GM10248 (cell line): ENCODE measurements around the gene TMEM259.

ENCODE experiments used
- CTCF ChIA-PET: fragments of 300-600 bp; sonication (Branson Sonifier 250); formaldehyde crosslinking; extraction: SDS; loops from one replicate; lab custom pipeline; 2021; ENCODE audit warnings: antibody characterized with exemption; lab: Yijun Ruan, JAX
- POLR2A ChIA-PET: fragments of 350-650 bp; sonication (Branson Sonifier 250); formaldehyde crosslinking; extraction: SDS; loops from one replicate; lab custom pipeline; 2020; ENCODE audit warnings: antibody characterized with exemption; lab: Yijun Ruan, JAX
- DNase-seq: peaks from one replicate; pipeline ENCODE4 v3.0.0; 2012; ENCODE audit errors: extremely low spot score
- TF ChIP-seq, protein P1 (sequence below): IDR thresholded peaks from 2 replicates; pipeline ENCODE4 v1.5.1; 2012; ENCODE audit warnings: mild to moderate bottlenecking, low read depth; ENCODE audit errors: extremely low read depth, missing control alignments, control extremely low read depth

The TMEM259 gene

DNA sequence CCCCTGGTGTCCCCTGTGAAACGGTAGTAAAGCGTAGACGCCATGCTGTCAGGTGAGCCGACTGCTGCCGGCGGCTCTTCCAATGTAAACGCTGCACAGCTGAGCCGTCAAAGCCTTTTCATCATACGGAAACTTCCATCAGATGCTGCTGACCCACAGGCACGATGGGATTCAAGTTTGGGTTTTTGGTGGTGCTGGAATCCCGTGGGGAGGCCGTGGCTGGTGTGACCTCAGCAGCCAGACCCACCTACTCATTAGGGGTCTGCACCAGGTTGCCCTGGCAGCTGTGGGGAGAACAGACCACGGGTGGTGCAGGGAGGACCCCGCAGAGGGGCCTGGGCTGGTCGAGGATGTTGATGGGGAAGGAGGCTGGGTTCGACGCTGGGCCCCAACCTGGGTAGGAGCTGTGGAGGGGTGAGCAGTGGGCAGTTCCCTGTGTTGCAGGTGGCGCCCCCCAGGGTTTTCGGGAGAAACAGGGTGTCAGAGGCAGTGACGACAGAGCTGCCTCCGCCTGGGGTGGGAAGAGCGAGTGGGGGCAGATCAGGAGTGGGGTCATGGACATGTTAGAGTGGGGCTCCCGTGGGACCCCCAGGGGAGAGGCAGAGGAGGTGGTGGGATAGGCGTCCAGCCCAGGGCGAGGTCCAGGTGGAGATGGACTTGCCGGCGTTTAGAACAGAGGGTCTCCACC, 14.1 kb downstream of the TMEM259 start:
- no peak for DNase-seq
- ChIA-PET CTCF (interaction anchor here (1.0 to 2.4 kb wide), 3 partner anchors 12 to 84 kb away, joined by 3 to 7 read pairs (median 3); no protein-coding TSS in a partner anchor), POLR2A (no interaction called here)
- TF ChIP-seq, protein P1, sequence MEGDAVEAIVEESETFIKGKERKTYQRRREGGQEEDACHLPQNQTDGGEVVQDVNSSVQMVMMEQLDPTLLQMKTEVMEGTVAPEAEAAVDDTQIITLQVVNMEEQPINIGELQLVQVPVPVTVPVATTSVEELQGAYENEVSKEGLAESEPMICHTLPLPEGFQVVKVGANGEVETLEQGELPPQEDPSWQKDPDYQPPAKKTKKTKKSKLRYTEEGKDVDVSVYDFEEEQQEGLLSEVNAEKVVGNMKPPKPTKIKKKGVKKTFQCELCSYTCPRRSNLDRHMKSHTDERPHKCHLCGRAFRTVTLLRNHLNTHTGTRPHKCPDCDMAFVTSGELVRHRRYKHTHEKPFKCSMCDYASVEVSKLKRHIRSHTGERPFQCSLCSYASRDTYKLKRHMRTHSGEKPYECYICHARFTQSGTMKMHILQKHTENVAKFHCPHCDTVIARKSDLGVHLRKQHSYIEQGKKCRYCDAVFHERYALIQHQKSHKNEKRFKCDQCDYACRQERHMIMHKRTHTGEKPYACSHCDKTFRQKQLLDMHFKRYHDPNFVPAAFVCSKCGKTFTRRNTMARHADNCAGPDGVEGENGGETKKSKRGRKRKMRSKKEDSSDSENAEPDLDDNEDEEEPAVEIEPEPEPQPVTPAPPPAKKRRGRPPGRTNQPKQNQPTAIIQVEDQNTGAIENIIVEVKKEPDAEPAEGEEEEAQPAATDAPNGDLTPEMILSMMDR = no peak

DNA sequence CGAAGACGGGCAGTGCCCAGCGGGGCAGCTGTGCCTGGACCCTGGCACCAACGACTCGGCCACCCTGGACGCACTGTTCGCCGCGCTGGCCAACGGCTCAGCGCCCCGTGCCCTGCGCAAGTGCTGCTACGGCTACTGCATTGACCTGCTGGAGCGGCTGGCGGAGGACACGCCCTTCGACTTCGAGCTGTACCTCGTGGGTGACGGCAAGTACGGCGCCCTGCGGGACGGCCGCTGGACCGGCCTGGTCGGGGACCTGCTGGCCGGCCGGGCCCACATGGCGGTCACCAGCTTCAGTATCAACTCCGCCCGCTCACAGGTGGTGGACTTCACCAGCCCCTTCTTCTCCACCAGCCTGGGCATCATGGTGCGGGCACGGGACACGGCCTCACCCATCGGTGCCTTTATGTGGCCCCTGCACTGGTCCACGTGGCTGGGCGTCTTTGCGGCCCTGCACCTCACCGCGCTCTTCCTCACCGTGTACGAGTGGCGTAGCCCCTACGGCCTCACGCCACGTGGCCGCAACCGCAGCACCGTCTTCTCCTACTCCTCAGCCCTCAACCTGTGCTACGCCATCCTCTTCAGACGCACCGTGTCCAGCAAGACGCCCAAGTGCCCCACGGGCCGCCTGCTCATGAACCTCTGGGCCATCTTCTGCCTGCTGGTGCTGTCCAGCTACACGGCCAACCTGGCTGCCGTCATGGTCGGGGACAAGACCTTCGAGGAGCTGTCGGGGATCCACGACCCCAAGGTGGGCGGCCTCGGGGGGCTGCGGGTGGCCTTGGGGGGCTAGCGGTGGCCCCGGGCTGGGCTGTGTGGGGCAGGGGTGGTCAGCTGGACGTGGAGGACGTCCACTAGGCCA, 15.9 kb downstream of the TMEM259 start:
- no peak for DNase-seq
- ChIA-PET CTCF (interaction anchor here (0.6 to 2.4 kb wide), 5 partner anchors 14 to 141 kb away, joined by 3 to 7 read pairs (median 5); partner anchors contain the start of gene WDR18), POLR2A (no interaction called here)
- TF ChIP-seq, protein P1 = no peak

DNA sequence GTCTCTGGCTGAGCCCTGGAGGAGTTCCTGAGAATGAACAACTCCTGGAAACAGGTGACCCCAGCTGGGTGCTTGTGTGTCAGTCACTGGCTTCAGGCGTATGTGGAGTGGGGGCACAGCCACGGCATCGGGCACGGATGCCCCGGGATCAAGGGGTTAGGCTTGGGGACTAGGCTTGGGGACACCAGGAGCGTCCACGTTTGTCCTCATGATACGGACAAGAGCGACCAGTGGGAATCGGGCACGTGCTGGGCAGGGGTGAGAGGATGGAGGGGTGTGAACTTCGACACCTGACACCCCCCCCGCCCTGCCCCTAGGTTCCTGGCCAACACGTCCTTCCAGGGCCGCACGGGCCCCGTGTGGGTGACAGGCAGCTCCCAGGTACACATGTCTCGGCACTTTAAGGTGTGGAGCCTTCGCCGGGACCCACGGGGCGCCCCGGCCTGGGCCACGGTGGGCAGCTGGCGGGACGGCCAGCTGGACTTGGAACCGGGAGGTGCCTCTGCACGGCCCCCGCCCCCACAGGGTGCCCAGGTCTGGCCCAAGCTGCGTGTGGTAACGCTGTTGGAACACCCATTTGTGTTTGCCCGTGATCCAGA, 16.6 kb downstream of the TMEM259 start:
- POLR2A ChIA-PET = interaction anchor here (0.6 kb wide), 2 partner anchors 11 to 57 kb away, joined by 3 read pairs; no protein-coding TSS in a partner anchor
- CTCF ChIA-PET = interaction anchor here (0.6 to 2.4 kb wide), 7 partner anchors 15 to 234 kb away, joined by 3 to 7 read pairs (median 4); partner anchors contain the start of gene WDR18
- no peak for DNase-seq
- TF ChIP-seq, protein P1 = no peak

DNA sequence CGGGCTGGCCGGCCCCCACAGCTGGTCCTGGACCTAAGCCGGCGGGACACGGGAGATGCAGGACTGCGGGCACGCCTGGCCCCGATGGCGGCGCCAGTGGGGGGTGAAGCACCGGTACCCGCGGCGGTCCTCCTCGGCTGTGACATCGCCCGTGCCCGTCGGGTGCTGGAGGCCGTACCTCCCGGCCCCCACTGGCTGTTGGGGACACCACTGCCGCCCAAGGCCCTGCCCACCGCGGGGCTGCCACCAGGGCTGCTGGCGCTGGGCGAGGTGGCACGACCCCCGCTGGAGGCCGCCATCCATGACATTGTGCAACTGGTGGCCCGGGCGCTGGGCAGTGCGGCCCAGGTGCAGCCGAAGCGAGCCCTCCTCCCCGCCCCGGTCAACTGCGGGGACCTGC, 17.6 kb downstream of the TMEM259 start:
- POLR2A ChIA-PET = interaction anchor here (0.6 kb wide), 2 partner anchors 13 to 1148 kb away, joined by 3 read pairs; no protein-coding TSS in a partner anchor
- CTCF ChIA-PET = interaction anchor here (0.8 to 1.4 kb wide), 4 partner anchors 19 to 233 kb away, joined by 3 to 5 read pairs (median 4); partner anchors contain the start of gene WDR18
- TF ChIP-seq, protein P1 = no peak
- no peak for DNase-seq

DNA sequence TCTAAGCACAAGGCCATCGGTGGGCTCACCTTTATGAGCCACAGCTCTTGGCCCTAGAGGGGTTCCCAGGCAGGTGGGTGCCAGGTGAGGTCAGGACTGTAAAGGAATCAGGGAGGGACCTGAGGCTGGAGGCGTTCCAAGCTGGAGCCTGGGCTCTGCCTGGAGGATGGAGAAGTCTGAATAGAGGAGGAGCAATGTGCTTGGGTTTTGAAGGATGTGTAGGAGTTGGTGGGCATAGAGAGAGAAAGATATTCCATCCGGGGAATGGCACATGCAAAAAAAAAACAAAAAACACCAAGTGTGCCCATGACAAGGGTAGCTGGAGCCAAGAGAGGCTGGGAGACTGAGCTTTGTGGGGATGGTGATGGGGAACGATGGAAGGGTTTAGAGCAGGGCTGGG, 18.3 kb downstream of the TMEM259 start:
- no peak for DNase-seq
- POLR2A ChIA-PET = interaction anchor here (0.6 to 0.7 kb wide), 2 partner anchors 15 to 1148 kb away, joined by 3 to 4 read pairs; no protein-coding TSS in a partner anchor
- TF ChIP-seq, protein P1 = no peak
- CTCF ChIA-PET = no interaction called here
